HCT116 (cell line): ENCODE results near the gene B3GNT5. TPM values are rescaled to one million over a fixed set of nuclear protein-coding genes. Genes with fewer than 3 reads are reported as not detected.

Source experiments
- ATAC-seq: fragments of 200-7000 bp; cut with Tn5 transposase; 2 replicates; pipeline ENCODE4 v1.9.1; 2020; ENCODE audit warnings: mild to moderate bottlenecking, moderate library complexity
- BruUV-seq: library from RNA; stranded (reverse); fragments of 400-500 nt; replicated peaks from 2 replicates; lab custom pipeline; 2021; lab: Mats Ljungman, UMichigan
- CTCF ChIA-PET: fragments of 300-600 bp; sonication (Branson Sonifier 250); formaldehyde crosslinking; loops from one replicate; lab custom pipeline; 2021; ENCODE audit warnings: antibody characterized with exemption; lab: Charles Lee
- POLR2A ChIA-PET: fragments of 300-600, 350-600 bp; sonication (Branson Sonifier 250); formaldehyde crosslinking; loops from one replicate; lab custom pipeline; 2021; ENCODE audit warnings: antibody characterized with exemption; lab: Charles Lee
- RAD21 ChIA-PET, 2 experiments: fragments of 300-600 bp; sonication (Branson Sonifier 250); formaldehyde crosslinking; loops; one replicate each; lab custom pipeline; 2023; ENCODE audit warnings: low total read pairs in 2 of 2; ENCODE audit not compliant: uncharacterized antibody in 2 of 2, unreplicated experiment in 2 of 2, low non-redundant PET in 1 of 2; lab: Charles Lee
- DNase-seq: peaks from one replicate; pipeline ENCODE4 v3.0.0-alpha.2; 2010; ENCODE audit warnings: low read depth, low spot score
- H2AFZ ChIP-seq: fragments of 200-600 bp; shearing (Covaris generic), sonication (generic); 2 replicates; pipeline ENCODE4 v1.6.1; 2017; ENCODE audit warnings: low read depth, mixed run types, mixed read lengths, antibody characterized with exemption, low read length; ENCODE audit not compliant: poor library complexity, severe bottlenecking
- H3K27ac ChIP-seq: 2 replicates; pipeline ENCODE4 v1.5.1; 2012; ENCODE audit warnings: low read depth, low read length
- H3K27me3 ChIP-seq: fragments of 200-600 bp; sonication (generic); 2 replicates; pipeline ENCODE4 v1.6.1; 2016; ENCODE audit warnings: mixed run types, low read length, mixed read lengths; ENCODE audit not compliant: insufficient read depth
- H3K36me3 ChIP-seq, 2 experiments: fragments of 200-500 bp in 1 of 2; fragments of 200-600 bp in 1 of 2; sonication (Bioruptor generic) in 1 of 2; sonication (generic) in 1 of 2; 2 replicates each; pipeline versions ENCODE4 v1.5.1 to v1.6.1; 2014 to 2016; ENCODE audit warnings: low read length in 2 of 2, inconsistent platforms in 1 of 2, mixed read lengths in 1 of 2, mixed run types in 1 of 2; ENCODE audit not compliant: insufficient read depth in 2 of 2, control insufficient read depth in 1 of 2
- H3K4me1 ChIP-seq, 2 experiments: fragments of 200-600 bp in 1 of 2; sonication (generic) in 1 of 2; 2 replicates each; pipeline versions ENCODE4 v1.5.1 to v1.6.1; 2012 to 2017; ENCODE audit warnings: low read length in 2 of 2, inconsistent platforms in 1 of 2, mild to moderate bottlenecking in 1 of 2, mixed read lengths in 1 of 2, mixed run types in 1 of 2, moderate library complexity in 1 of 2; ENCODE audit not compliant: insufficient read depth in 2 of 2, control insufficient read depth in 1 of 2
- H3K4me2 ChIP-seq: fragments of 200-600 bp; sonication (generic); 2 replicates; pipeline ENCODE4 v1.6.1; 2017; ENCODE audit warnings: mixed run types, low read length, mixed read lengths
- H3K4me3 ChIP-seq, 2 experiments: fragments of 200-600 bp in 1 of 2; sonication (generic) in 1 of 2; replicated peaks in 1 of 2; 2 replicates each; pipeline ENCODE4 v1.5.1; 2011 to 2016; ENCODE audit warnings: low read length in 2 of 2, control low read depth in 1 of 2, low read depth in 1 of 2, mild to moderate bottlenecking in 1 of 2, mixed read lengths in 1 of 2, mixed run types in 1 of 2
- H3K79me2 ChIP-seq: fragments of 200-600 bp; sonication (generic); 2 replicates; pipeline ENCODE4 v1.6.1; 2017; ENCODE audit warnings: mild to moderate bottlenecking, mixed run types, low read length, moderate library complexity, mixed read lengths; ENCODE audit not compliant: insufficient read depth
- H3K9ac ChIP-seq: fragments of 200-600 bp; sonication (generic); 2 replicates; pipeline ENCODE4 v1.6.1; 2016; ENCODE audit warnings: low read length, mixed read lengths
- H3K9me2 ChIP-seq: fragments of 200-600 bp; sonication (generic), shearing (Covaris generic); 2 replicates; pipeline ENCODE4 v1.6.1; 2017; ENCODE audit warnings: mixed run types, mild to moderate bottlenecking, moderate library complexity; ENCODE audit not compliant: insufficient read depth
- H3K9me3 ChIP-seq, 2 experiments: fragments of 200-500 bp in 1 of 2; fragments of 200-600 bp in 1 of 2; sonication (Bioruptor generic) in 1 of 2; sonication (generic) in 1 of 2; 2 replicates each; pipeline ENCODE4 v1.6.1; 2014 to 2017; ENCODE audit warnings: low read length in 2 of 2, mixed read lengths in 2 of 2, inconsistent platforms in 1 of 2, low read depth in 1 of 2, mild to moderate bottlenecking in 1 of 2, mixed run types in 1 of 2, moderate library complexity in 1 of 2; ENCODE audit not compliant: control insufficient read depth in 1 of 2, insufficient read depth in 1 of 2
- H4K20me1 ChIP-seq: fragments of 200-600 bp; sonication (generic), shearing (Covaris generic); 2 replicates; pipeline ENCODE4 v1.6.1; 2017; ENCODE audit warnings: mixed run types, mild to moderate bottlenecking, moderate library complexity; ENCODE audit not compliant: insufficient read depth
- EGR1 ChIP-seq: IDR thresholded peaks from 2 replicates; pipeline ENCODE4 v1.6.1; 2012; ENCODE audit warnings: low read depth
- ELF1 ChIP-seq: IDR thresholded peaks from 2 replicates; pipeline ENCODE4 v1.6.1; 2012; ENCODE audit warnings: low read depth, borderline replicate concordance
- FOSL1 ChIP-seq: IDR thresholded peaks from 2 replicates; pipeline ENCODE4 v1.6.1; 2012; ENCODE audit warnings: low read depth
- POLR2A ChIP-seq: IDR thresholded peaks from 2 replicates; pipeline ENCODE4 v1.7.0; 2011; ENCODE audit warnings: borderline replicate concordance; ENCODE audit not compliant: insufficient read depth, insufficient read length; ENCODE audit errors: extremely low read depth
- SP1 ChIP-seq: IDR thresholded peaks from 2 replicates; pipeline ENCODE4 v1.6.1; 2012; ENCODE audit warnings: low read depth
- ZFX ChIP-seq: fragments of 450-650 bp; IDR thresholded peaks from 2 replicates; pipeline ENCODE4 v1.6.1; 2017
- ZNF274 ChIP-seq: fragments of 200-500 bp; sonication (Bioruptor generic); IDR thresholded peaks from 2 replicates; pipeline ENCODE4 v1.6.1; 2014; ENCODE audit warnings: mild to moderate bottlenecking, low read depth, low read length, inconsistent platforms
- intact Hi-C: fragments of 100-400 bp; cut with micrococcal nuclease; formaldehyde crosslinking; loops from 2 replicates; pipeline ENCODE4 v1.10.0; 2022
- total RNA-seq: library from RNA; stranded (reverse); gene quantifications from one replicate; pipeline ENCODE4 v1.2.1, GENCODE V29; 2021; ENCODE audit not compliant: unreplicated experiment
- TF ChIP-seq, protein P1 (sequence below): IDR thresholded peaks from 2 replicates; pipeline ENCODE4 v1.6.1; 2012
- TF ChIP-seq, protein P2 (sequence below): IDR thresholded peaks from 2 replicates; pipeline ENCODE4 v1.6.1; 2012; ENCODE audit warnings: low read depth
- TF ChIP-seq, protein P3 (sequence below), 3 experiments: fragments of 200-600 bp in 1 of 3; sonication (generic) in 1 of 3; IDR thresholded peaks in 2 of 3; conservative IDR thresholded peaks in 1 of 3; 2 replicates each; pipeline ENCODE4 v1.5.1; 2012 to 2017; ENCODE audit warnings: low read depth in 2 of 3, low read length in 2 of 3, antibody characterized with exemption in 1 of 3, borderline replicate concordance in 1 of 3, control low read depth in 1 of 3, mild to moderate bottlenecking in 1 of 3, mixed read lengths in 1 of 3, mixed run types in 1 of 3, moderate library complexity in 1 of 3; ENCODE audit not compliant: insufficient read depth in 1 of 3

B3GNT5 gene
- total RNA-seq, 1 experiment from 2014 or later, result 25.3 TPM

DNA sequence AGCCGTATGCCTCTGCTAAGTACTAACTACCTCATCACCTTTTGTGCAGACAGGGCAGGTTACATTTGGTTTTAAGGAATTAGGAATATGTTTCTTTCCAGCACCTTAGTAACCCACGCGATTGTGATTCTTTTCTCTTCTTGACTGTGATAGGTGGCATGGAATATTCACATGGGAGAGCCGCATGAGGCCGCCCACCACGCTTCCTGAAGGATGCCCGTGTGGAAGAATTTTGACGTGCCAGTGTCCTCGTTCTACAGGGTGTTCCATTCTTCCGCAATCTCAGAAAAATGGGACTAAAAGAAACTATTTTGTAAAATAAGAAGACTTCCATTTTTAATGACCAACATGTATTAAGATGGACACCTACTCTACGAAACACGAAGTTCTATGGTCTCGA, 16.3 kb downstream of the B3GNT5 start:
- peaks cover 13 to 49% of the 10 kb centered on the region in 2 experiments for H3K4me1 ChIP-seq
- H4K20me1 ChIP-seq, result no peaks in the 10 kb centered on the region
- TF ChIP-seq, protein P1, sequence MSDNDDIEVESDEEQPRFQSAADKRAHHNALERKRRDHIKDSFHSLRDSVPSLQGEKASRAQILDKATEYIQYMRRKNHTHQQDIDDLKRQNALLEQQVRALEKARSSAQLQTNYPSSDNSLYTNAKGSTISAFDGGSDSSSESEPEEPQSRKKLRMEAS, result no peak
- TF ChIP-seq, protein P2, sequence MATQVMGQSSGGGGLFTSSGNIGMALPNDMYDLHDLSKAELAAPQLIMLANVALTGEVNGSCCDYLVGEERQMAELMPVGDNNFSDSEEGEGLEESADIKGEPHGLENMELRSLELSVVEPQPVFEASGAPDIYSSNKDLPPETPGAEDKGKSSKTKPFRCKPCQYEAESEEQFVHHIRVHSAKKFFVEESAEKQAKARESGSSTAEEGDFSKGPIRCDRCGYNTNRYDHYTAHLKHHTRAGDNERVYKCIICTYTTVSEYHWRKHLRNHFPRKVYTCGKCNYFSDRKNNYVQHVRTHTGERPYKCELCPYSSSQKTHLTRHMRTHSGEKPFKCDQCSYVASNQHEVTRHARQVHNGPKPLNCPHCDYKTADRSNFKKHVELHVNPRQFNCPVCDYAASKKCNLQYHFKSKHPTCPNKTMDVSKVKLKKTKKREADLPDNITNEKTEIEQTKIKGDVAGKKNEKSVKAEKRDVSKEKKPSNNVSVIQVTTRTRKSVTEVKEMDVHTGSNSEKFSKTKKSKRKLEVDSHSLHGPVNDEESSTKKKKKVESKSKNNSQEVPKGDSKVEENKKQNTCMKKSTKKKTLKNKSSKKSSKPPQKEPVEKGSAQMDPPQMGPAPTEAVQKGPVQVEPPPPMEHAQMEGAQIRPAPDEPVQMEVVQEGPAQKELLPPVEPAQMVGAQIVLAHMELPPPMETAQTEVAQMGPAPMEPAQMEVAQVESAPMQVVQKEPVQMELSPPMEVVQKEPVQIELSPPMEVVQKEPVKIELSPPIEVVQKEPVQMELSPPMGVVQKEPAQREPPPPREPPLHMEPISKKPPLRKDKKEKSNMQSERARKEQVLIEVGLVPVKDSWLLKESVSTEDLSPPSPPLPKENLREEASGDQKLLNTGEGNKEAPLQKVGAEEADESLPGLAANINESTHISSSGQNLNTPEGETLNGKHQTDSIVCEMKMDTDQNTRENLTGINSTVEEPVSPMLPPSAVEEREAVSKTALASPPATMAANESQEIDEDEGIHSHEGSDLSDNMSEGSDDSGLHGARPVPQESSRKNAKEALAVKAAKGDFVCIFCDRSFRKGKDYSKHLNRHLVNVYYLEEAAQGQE, result no peak
- H3K36me3 ChIP-seq, result peaks cover 2 to 12% of the 10 kb centered on the region in 2 experiments; a peak in 2 of 4 replicates
- H3K9me2 ChIP-seq, result no peaks in the 10 kb centered on the region
- intact Hi-C loops, result no loop called here
- peaks cover 65% of the 10 kb centered on the region for H3K79me2 ChIP-seq
- H3K27ac ChIP-seq, result no peak overlapping the region
- H2AFZ ChIP-seq, result no peak overlapping the region
- ATAC-seq, result no peak
- BruUV-seq, result no TSS peak
- ChIA-PET POLR2A (no interaction called here), RAD21 (no interaction called here), CTCF (no interaction called here)
- no peaks in the 10 kb centered on the region for H3K9me3 ChIP-seq
- no peaks in the 10 kb centered on the region for H3K27me3 ChIP-seq
- H3K4me2 ChIP-seq, result no peak overlapping the region
- DNase-seq, result no peak
- no peak overlapping the region for H3K9ac ChIP-seq
- H3K4me3 ChIP-seq, result no peak overlapping the region

DNA sequence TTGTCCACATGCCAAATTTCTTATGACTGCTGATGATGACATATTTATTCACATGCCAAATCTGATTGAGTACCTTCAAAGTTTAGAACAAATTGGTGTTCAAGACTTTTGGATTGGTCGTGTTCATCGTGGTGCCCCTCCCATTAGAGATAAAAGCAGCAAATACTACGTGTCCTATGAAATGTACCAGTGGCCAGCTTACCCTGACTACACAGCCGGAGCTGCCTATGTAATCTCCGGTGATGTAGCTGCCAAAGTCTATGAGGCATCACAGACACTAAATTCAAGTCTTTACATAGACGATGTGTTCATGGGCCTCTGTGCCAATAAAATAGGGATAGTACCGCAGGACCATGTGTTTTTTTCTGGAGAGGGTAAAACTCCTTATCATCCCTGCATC, 17.3 kb downstream of the B3GNT5 start:
- H3K27me3 ChIP-seq, result no peaks in the 10 kb centered on the region
- H3K4me1 ChIP-seq, result peaks cover 11 to 49% of the 10 kb centered on the region in 2 experiments
- intact Hi-C loops, result no loop called here
- ChIA-PET RAD21 (no interaction called here), CTCF (no interaction called here), POLR2A (no interaction called here)
- DNase-seq (no peak), ATAC-seq (no peak)
- H4K20me1 ChIP-seq, result no peaks in the 10 kb centered on the region
- no peak overlapping the region for H3K4me2 ChIP-seq
- BruUV-seq, result TSS peak; percentile 9
- peaks cover 58% of the 10 kb centered on the region for H3K79me2 ChIP-seq
- no peak overlapping the region for H2AFZ ChIP-seq
- H3K36me3 ChIP-seq, result peaks cover 2 to 12% of the 10 kb centered on the region in 2 experiments; a peak in 2 of 4 replicates
- H3K27ac ChIP-seq, result no peak overlapping the region
- no peaks in the 10 kb centered on the region for H3K9me2 ChIP-seq
- H3K9ac ChIP-seq, result no peak overlapping the region
- no peaks in the 10 kb centered on the region for H3K9me3 ChIP-seq
- H3K4me3 ChIP-seq, result no peak overlapping the region
- TF ChIP-seq, protein P2, result no peak
- TF ChIP-seq ELF1 (no peak), POLR2A (no peak), ZNF274 (no peak), ZFX (no peak), SP1 (no peak), FOSL1 (no peak), EGR1 (no peak)
- TF ChIP-seq, protein P3, sequence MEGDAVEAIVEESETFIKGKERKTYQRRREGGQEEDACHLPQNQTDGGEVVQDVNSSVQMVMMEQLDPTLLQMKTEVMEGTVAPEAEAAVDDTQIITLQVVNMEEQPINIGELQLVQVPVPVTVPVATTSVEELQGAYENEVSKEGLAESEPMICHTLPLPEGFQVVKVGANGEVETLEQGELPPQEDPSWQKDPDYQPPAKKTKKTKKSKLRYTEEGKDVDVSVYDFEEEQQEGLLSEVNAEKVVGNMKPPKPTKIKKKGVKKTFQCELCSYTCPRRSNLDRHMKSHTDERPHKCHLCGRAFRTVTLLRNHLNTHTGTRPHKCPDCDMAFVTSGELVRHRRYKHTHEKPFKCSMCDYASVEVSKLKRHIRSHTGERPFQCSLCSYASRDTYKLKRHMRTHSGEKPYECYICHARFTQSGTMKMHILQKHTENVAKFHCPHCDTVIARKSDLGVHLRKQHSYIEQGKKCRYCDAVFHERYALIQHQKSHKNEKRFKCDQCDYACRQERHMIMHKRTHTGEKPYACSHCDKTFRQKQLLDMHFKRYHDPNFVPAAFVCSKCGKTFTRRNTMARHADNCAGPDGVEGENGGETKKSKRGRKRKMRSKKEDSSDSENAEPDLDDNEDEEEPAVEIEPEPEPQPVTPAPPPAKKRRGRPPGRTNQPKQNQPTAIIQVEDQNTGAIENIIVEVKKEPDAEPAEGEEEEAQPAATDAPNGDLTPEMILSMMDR (IDR thresholded peaks at IDR 0.05 in 2 of 3, conservative IDR thresholded peaks at IDR 0.05 in 1 of 3; ENCODE audit: borderline replicate concordance in 1 of 3, insufficient read depth in 1 of 3, low read depth in 2 of 3, low read length in 2 of 3), result no peak
